ENCODE measurements around the gene PIM3. TPM values are rescaled to one million over a fixed set of nuclear protein-coding genes. Genes with fewer than 3 reads are reported as not detected.

PIM3 gene
- total RNA-seq, 1 donor from 2014 or later: 31.0 TPM

DNA sequence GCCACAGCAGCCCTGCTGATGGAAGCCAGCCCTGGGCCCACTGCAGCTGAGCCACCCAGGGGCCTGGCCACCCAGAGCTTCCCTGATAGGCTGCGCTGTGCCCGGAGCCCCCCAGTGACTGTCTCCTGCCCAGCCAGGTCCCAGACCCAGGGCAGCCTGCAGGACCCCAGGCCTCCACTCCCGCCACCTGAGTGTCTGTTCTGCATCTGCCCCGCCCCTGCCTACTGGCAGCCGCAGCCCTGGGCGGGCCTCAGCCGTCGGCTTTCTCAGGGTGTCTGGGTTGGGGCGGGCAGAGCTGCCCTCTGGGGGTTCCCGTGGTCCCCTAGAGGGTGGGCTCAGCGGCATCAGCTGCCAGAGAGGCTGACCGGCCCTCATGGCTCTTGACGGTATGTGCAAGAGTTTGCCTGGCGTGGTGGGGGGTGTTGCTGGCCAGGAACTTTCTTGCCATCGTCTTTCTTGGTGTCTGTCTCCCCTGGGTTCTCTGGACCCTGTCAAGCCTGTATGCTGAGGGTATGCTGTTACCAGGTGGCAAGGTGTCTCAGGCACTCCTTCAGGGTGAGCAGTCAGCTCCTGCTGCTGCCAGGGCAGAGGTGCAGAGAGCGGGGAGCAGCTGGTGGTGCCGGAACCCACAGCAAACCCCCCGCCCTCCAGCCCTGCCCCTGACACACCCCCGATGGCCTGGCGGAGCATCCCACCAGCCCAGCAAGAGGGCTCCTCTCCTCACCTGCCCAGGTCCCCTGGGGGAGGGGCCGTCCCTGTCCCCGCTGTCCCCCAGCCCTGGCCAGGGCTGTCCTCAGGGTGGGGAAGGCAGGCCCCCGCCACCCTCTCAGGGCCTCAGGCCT is 12.2 kb upstream of the PIM3 start:
- H3K36me3 Mint-ChIP-seq (ENCODE audit: low read depth): no peaks in the 10 kb centered on the region
- H3K27ac Mint-ChIP-seq (ENCODE audit: unreplicated experiment): no peak overlapping the region
- TF ChIP-seq, protein P1, sequence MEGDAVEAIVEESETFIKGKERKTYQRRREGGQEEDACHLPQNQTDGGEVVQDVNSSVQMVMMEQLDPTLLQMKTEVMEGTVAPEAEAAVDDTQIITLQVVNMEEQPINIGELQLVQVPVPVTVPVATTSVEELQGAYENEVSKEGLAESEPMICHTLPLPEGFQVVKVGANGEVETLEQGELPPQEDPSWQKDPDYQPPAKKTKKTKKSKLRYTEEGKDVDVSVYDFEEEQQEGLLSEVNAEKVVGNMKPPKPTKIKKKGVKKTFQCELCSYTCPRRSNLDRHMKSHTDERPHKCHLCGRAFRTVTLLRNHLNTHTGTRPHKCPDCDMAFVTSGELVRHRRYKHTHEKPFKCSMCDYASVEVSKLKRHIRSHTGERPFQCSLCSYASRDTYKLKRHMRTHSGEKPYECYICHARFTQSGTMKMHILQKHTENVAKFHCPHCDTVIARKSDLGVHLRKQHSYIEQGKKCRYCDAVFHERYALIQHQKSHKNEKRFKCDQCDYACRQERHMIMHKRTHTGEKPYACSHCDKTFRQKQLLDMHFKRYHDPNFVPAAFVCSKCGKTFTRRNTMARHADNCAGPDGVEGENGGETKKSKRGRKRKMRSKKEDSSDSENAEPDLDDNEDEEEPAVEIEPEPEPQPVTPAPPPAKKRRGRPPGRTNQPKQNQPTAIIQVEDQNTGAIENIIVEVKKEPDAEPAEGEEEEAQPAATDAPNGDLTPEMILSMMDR (conservative IDR thresholded peaks at IDR 0.05): no peak
- no peak for DNase-seq (ENCODE audit: low read depth, low spot score)
- no peaks in the 10 kb centered on the region for H3K9me3 Mint-ChIP-seq
- H3K4me1 Mint-ChIP-seq: peaks cover 18% of the 10 kb centered on the region
- no peaks in the 10 kb centered on the region for H3K27me3 Mint-ChIP-seq (ENCODE audit: low read depth)
- no peak overlapping the region for H3K4me3 Mint-ChIP-seq

DNA sequence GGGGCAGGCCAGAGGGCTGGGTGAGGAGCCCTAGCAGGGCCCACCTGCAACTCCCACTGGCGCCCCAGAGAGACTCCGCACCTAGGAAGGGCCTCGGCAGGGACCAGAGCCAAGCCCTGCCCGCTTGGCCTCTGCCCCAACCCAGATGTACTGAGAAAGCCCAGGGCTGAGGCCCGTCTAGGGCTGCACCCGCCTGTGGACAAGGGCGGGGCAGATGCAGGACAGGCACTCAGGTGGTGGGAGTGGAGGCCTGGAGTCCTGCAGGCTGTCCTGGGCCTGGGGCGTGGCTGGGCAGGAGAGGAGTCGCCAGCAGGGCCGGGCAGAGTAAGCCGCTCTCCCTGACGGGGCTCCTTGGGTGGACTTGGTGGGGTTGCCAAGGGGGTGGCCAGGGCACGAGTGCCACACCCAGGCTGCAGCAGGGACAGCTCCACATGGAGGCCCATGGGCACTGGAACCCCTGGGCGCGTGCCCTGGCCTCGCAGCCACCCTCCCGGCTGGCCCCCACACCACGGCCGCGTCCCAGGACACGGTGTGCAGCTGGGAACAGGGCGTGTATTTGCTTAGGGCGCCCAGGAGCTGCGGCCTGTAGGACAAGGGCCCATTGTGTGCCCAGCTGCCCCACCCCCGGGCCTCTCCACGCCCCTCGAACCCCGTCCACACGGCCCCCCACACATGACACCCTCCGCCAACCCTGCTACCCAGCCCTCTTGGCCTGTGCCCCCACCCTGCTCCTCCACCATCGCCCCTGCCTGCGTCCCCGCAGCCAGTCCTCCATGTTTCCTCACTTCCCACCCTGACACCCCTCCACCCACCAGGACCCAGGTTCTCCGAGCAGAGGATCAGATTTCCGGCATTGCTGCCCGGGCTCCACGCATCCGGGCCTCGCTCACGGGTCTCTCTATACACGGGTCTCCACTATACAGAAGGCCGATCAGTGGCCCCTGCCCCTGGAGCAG is 11.3 kb upstream of the PIM3 start:
- no peaks in the 10 kb centered on the region for H3K36me3 Mint-ChIP-seq (ENCODE audit: low read depth)
- H3K4me1 Mint-ChIP-seq: peaks cover 18% of the 10 kb centered on the region
- DNase-seq (ENCODE audit: low read depth, low spot score): no peak
- no peaks in the 10 kb centered on the region for H3K27me3 Mint-ChIP-seq (ENCODE audit: low read depth)
- TF ChIP-seq, protein P1 (conservative IDR thresholded peaks at IDR 0.05): no peak
- no peak overlapping the region for H3K4me3 Mint-ChIP-seq
- no peaks in the 10 kb centered on the region for H3K9me3 Mint-ChIP-seq
- peak overlapping the region; percentile 91 for H3K27ac Mint-ChIP-seq (ENCODE audit: unreplicated experiment)

DNA sequence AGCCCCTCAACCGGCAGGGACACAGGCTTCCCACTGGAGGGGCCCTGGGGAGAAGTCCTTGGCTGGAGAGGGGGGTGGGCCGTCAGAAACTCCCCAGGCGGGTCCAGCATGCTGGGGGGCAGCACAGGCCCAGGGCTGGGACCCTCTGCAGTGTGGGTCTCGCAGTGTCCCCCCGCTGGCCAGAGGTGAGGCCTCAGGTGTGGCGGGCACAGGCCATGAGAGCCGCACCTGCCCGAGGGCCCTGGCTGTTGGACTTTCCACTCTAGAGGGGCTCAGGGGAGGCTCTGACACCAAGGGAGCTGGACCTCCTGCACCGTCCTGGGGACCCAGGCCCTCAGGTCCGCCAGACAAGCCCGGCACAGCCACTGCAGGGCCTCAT is 10.7 kb upstream of the PIM3 start:
- H3K27ac Mint-ChIP-seq (ENCODE audit: unreplicated experiment): no peak overlapping the region
- no peaks in the 10 kb centered on the region for H3K36me3 Mint-ChIP-seq (ENCODE audit: low read depth)
- no peaks in the 10 kb centered on the region for H3K27me3 Mint-ChIP-seq (ENCODE audit: low read depth)
- no peaks in the 10 kb centered on the region for H3K9me3 Mint-ChIP-seq
- peaks cover 18% of the 10 kb centered on the region for H3K4me1 Mint-ChIP-seq
- TF ChIP-seq, protein P1 (conservative IDR thresholded peaks at IDR 0.05): no peak
- no peak for DNase-seq (ENCODE audit: low read depth, low spot score)
- no peak overlapping the region for H3K4me3 Mint-ChIP-seq

DNA sequence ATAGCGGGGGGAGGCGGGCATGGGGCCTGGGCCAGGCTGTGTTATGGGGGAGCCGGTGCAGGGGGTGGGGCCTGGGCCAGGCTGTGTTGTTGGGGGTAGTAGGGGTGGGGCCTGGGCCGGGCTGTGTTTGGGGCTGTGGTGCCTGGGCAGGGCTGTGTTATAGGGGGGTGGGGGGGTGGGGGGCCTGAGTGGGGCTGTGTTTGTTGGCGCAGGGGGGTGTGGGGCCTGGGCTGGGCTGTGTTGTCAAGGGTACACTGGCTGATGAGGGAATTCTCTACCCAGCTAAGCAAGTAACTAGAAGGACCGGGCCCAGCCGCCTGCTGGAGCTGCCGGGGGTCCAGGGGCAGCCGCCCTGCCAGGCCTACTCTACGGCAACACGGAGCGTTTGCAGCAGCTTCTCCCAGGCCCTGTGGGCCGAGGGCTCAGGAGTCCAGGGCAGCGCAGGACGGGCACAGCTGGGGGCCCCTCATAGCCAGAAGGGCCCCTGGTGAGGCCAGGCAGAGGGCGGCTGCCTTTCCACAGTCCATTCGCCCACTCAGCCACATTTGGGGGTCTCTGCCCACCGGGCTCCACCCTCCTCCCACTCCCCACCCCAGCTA is 10.1 kb upstream of the PIM3 start:
- peaks cover 17% of the 10 kb centered on the region for H3K4me1 Mint-ChIP-seq
- no peaks in the 10 kb centered on the region for H3K27me3 Mint-ChIP-seq (ENCODE audit: low read depth)
- H3K27ac Mint-ChIP-seq (ENCODE audit: unreplicated experiment): no peak overlapping the region
- TF ChIP-seq, protein P1 (conservative IDR thresholded peaks at IDR 0.05): no peak
- no peak overlapping the region for H3K4me3 Mint-ChIP-seq
- no peaks in the 10 kb centered on the region for H3K36me3 Mint-ChIP-seq (ENCODE audit: low read depth)
- DNase-seq (ENCODE audit: low read depth, low spot score): no peak
- no peaks in the 10 kb centered on the region for H3K9me3 Mint-ChIP-seq

DNA sequence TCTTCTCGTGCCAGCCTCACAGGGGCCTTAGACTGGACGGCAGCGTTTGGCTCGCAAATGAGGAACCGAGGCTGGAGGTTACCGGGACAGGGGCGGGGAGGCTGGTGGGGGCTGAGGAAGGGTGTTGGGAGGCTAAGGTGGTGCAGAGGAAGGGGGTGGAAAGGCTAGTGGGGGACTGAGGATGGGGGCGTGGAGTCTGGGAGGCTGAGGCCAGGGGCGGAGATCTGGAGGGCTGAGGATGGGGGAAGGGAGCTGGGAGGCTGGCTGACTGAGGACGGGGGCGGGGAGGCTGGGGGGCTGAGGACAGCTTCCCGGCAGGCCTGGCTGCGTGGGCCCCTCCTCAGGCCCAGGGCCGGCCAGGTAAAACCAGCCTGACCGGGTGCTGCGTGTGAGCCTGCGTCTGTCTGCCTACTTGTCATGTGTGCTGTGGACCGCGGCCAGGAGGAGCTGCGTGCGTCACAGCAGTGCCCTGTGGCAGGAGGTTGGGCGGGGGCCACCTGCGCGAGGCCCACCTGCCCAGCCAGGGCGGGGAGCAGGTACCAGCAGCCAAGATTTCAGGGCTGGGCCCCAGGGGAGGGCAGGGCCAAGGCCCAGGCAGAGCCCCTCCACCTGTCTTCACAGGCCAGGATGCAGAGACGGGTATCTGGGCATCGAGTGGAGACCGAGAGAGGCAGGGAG is 9.4 kb upstream of the PIM3 start:
- DNase-seq (ENCODE audit: low read depth, low spot score): no peak
- Mint-ChIP-seq H3K27me3 (ENCODE audit: low read depth) (no peaks in the 10 kb centered on the region), H3K27ac (ENCODE audit: unreplicated experiment) (no peak overlapping the region), H3K4me3 (no peak overlapping the region), H3K4me1 (peaks cover 14% of the 10 kb centered on the region), H3K9me3 (no peaks in the 10 kb centered on the region), H3K36me3 (ENCODE audit: low read depth) (no peaks in the 10 kb centered on the region)
- TF ChIP-seq, protein P1 (conservative IDR thresholded peaks at IDR 0.05): no peak
